Measurements from ENCODE around the gene TMC1. TPM values are rescaled to one million over a fixed set of nuclear protein-coding genes. Genes with fewer than 3 reads are reported as not detected.
A peak's percentile ranks its signal among the peaks of the same experiment; 100 is the strongest.

The TMC1 gene
- total and polyA plus RNA-seq, 2 of the 13 experiments (the other 11 are each of a cell fraction or from before 2014, with no cell fraction given) = 0.02 to 0.03 TPM

DNA sequence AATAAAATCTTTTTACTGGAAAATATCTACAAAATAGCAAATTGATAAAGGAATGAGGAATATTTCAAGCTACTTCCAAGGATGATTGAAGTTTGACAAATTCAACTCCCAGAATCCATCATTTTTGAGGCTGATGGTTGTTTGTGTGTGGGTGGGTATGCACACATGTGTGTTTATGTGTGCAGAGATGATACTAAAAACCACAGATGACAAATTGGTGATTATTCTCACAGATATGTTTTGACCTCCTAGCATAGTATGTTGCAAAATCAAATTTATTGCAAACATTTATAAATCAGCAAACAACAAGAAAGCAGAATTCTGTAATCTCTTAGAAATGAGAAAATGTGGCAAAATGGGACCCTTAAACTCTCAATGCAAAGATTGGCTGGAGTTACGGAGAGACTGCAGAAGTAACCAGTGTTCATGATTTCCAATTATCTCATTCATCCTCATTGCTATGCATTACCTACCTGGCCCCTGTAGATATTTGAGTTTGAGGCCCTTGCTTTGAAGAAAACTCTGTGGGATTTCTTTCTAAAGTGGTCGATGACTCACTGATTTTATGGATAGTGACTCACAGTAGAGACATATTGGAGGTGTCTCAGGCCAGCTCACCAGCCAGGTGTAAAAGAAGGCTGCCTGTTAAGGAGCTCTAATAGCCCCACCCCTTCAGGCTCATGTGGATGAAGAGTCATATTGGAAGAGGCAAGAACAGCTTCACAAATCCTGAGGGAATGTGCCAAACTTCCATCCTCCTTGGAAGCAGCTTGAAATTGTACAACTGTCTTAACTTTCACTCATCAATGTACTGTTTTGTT, 44.6 kb upstream of the TMC1 start (continued):
- TF ChIP-seq CREB1 (IDR thresholded peaks at IDR 0.05) (peak; percentile 37; the same call in 1 of the 2 replicates), CREB1 (CRISPR knock-in tag; IDR thresholded peaks at IDR 0.05) (no peak)

GRCh38 chr9:72477930-72478518, 43.4 kb upstream of the TMC1 start:
- peak; percentile 94 for ATAC-seq
- in situ Hi-C loops (cut with HindIII; ENCODE audit: extremely low pct_ligation_motif_present, low pct_unique_long_range_greater_than_20kb) (no loop called here), intact Hi-C loops (cut with micrococcal nuclease; ENCODE audit: unreplicated experiment) (loop anchor here (5.0 to 10.0 kb wide), 2 partner anchors 111 to 1547 kb away; partner anchors contain the start of gene ZFAND5)
- POLR2A ChIA-PET = interaction anchor here (2.7 kb wide), 1 partner anchor 113 kb away, joined by 7 read pairs; the partner anchor contains the start of gene ZFAND5
- Histone ChIP-seq H2AFZ (ENCODE audit: low read length) (no peak overlapping the region), H3K4me2 (ENCODE audit: low read depth, low read length) (peak overlapping the region; percentile 72), H3K9me3 (ENCODE audit: low read length) (no peaks in the 10 kb centered on the region), H3K36me3 (replicated peaks in 1 of 2; ENCODE audit: control insufficient read depth in 1 of 2, insufficient read depth in 2 of 2, low read length in 2 of 2) (no peaks in the 10 kb centered on the region), H3K4me1 (ENCODE audit: insufficient read depth, low read length) (peaks cover 34% of the 10 kb centered on the region), H3K9ac (ENCODE audit: insufficient read depth, low read depth, low read length) (peak overlapping the region; percentile 32; the same call in 1 of the 2 replicates), H3K79me2 (ENCODE audit: insufficient read depth, low read length) (no peaks in the 10 kb centered on the region), H3K4me3 (replicated peaks in 1 of 3; ENCODE audit: insufficient read depth in 1 of 3, low read depth in 2 of 3, low read length in 3 of 3) (peak overlapping the region; percentile 22 to 45 (median 24); a peak in 3 of 6 replicates), H3K27ac (ENCODE audit: extremely low read length, insufficient read depth, low read length) (peak overlapping the region; percentile 46), H4K20me1 (ENCODE audit: insufficient read depth, low read length) (no peaks in the 10 kb centered on the region), H3K27me3 (ENCODE audit: control insufficient read depth in 1 of 2, insufficient read depth in 2 of 2, low read length in 2 of 2) (no peaks in the 10 kb centered on the region)
- no TSS peak for BruUV-seq (replicated peaks)
- CTCF ChIA-PET (ENCODE audit: low intra/inter-chr PET ratio, low total read pairs) = no interaction called here
- peak; percentile 86 for DNase-seq (ENCODE audit: low spot score)
- peak; percentile 68 for FAIRE-seq
- 2% methylated on average over 4 of the region's 4 CpGs for WGBS (ENCODE audit: low lambda C conversion rate)
- no peak for TF ChIP-seq ZNF563 (CRISPR knock-in tag; IDR thresholded peaks at IDR 0.05)
- no peak for TF ChIP-seq ZFP36 (IDR thresholded peaks at IDR 0.05; ENCODE audit: borderline replicate concordance, low read depth, low read length, partially characterized antibody)
- TF ChIP-seq ZNF558 (CRISPR knock-in tag; IDR thresholded peaks at IDR 0.05; ENCODE audit: borderline replicate concordance) = no peak
- no peak for TF ChIP-seq TBP (CRISPR knock-in tag; IDR thresholded peaks at IDR 0.05)
- no peak for TF ChIP-seq ZNF260 (CRISPR knock-in tag; IDR thresholded peaks at IDR 0.05; ENCODE audit: borderline replicate concordance, low read depth)
- no peak for TF ChIP-seq KDM5B (CRISPR knock-in tag; IDR thresholded peaks at IDR 0.05; ENCODE audit: borderline replicate concordance)
- TF ChIP-seq, protein P1, sequence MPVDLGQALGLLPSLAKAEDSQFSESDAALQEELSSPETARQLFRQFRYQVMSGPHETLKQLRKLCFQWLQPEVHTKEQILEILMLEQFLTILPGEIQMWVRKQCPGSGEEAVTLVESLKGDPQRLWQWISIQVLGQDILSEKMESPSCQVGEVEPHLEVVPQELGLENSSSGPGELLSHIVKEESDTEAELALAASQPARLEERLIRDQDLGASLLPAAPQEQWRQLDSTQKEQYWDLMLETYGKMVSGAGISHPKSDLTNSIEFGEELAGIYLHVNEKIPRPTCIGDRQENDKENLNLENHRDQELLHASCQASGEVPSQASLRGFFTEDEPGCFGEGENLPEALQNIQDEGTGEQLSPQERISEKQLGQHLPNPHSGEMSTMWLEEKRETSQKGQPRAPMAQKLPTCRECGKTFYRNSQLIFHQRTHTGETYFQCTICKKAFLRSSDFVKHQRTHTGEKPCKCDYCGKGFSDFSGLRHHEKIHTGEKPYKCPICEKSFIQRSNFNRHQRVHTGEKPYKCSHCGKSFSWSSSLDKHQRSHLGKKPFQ (CRISPR knock-in tag; IDR thresholded peaks at IDR 0.05; ENCODE audit: insufficient replicate concordance) = no peak
- no peak for TF ChIP-seq GABPA (IDR thresholded peaks at IDR 0.05; ENCODE audit: low read depth, low read length)
- peak; percentile 80 for TF ChIP-seq GABPA (CRISPR knock-in tag; IDR thresholded peaks at IDR 0.05; ENCODE audit: low read depth)
- TF ChIP-seq CREM (IDR thresholded peaks at IDR 0.05) = peak; percentile 51; the same call in 1 of the 2 replicates
- no peak for TF ChIP-seq CREM (CRISPR knock-in tag; IDR thresholded peaks at IDR 0.05)
- 0 out of 2 replicates have a peak, but pooled peaks have one; percentile 26 for TF ChIP-seq TBX3 (IDR thresholded peaks at IDR 0.05; ENCODE audit: borderline replicate concordance)
- TF ChIP-seq RORA (CRISPR knock-in tag; IDR thresholded peaks at IDR 0.05) = no peak
- TF ChIP-seq ELF4 (CRISPR knock-in tag; IDR thresholded peaks at IDR 0.05; ENCODE audit: borderline replicate concordance) = no peak
- TF ChIP-seq HOXD1 (CRISPR knock-in tag; IDR thresholded peaks at IDR 0.05) = no peak
- no peak for TF ChIP-seq KDM2A (CRISPR knock-in tag; IDR thresholded peaks at IDR 0.05; ENCODE audit: borderline replicate concordance, low read depth)
- no peak for TF ChIP-seq CBX2 (IDR thresholded peaks at IDR 0.05; ENCODE audit: low read depth, low read length)
- no peak for TF ChIP-seq CBX2 (CRISPR knock-in tag; IDR thresholded peaks at IDR 0.05; ENCODE audit: low read depth)
- peak; percentile 56 for TF ChIP-seq BCL6 (CRISPR knock-in tag; IDR thresholded peaks at IDR 0.05)
- peak; percentile 93 for TF ChIP-seq NR2F6 (IDR thresholded peaks at IDR 0.05)
- TF ChIP-seq NR2F6 (CRISPR knock-in tag; IDR thresholded peaks at IDR 0.05) = peak; percentile 92

Data from HepG2 (cell line).